Mesothelial cell of epicardium (in vitro differentiated cells): Measurements from ENCODE around the gene WDHD1. TPM values are rescaled to one million over a fixed set of nuclear protein-coding genes. Genes with fewer than 3 reads are reported as not detected.

Source experiments
- DNase-seq, 2 experiments: peaks; one replicate each; pipeline ENCODE4 v3.0.0; 2021; ENCODE audit warnings: low spot score in 2 of 2; ENCODE audit not compliant: unreplicated experiment in 2 of 2
- H3K27ac Mint-ChIP-seq: 2 replicates; pipeline ENCODE4 v1.8.0; 2021; ENCODE audit warnings: mixed read lengths
- H3K27me3 Mint-ChIP-seq: 2 replicates; pipeline ENCODE4 v1.8.0; 2021; ENCODE audit warnings: low read depth, mixed read lengths
- H3K36me3 Mint-ChIP-seq: 2 replicates; pipeline ENCODE4 v1.8.0; 2021; ENCODE audit warnings: mixed read lengths
- H3K4me1 Mint-ChIP-seq: 2 replicates; pipeline ENCODE4 v1.8.0; 2021; ENCODE audit warnings: mixed read lengths
- H3K4me3 Mint-ChIP-seq: 2 replicates; pipeline ENCODE4 v1.8.0; 2021; ENCODE audit warnings: mild to moderate bottlenecking, moderate library complexity, mixed read lengths
- H3K9me3 Mint-ChIP-seq: 2 replicates; pipeline ENCODE4 v1.8.0; 2021; ENCODE audit warnings: mixed read lengths
- CTCF ChIP-seq: fragments of 200-600 bp; sonication (generic); IDR thresholded peaks from one replicate; pipeline ENCODE4 v1.5.0; 2021; ENCODE audit warnings: antibody characterized with exemption; ENCODE audit not compliant: unreplicated experiment
- total RNA-seq: library from RNA; stranded (reverse); gene quantifications from 3 replicates; pipeline ENCODE4 v1.2.1, GENCODE V29; 2021

WDHD1 gene
- total RNA-seq, 1 donor from 2014 or later, result 15.5 TPM

GRCh38 chr14:55052269-55052930, 25.5 kb upstream of the WDHD1 start:
- no peak for DNase-seq
- no peak for TF ChIP-seq CTCF
- H3K4me1 Mint-ChIP-seq, result peaks cover 32% of the 10 kb centered on the region
- peaks cover 10% of the 10 kb centered on the region for H3K36me3 Mint-ChIP-seq
- no peaks in the 10 kb centered on the region for H3K9me3 Mint-ChIP-seq
- no peaks in the 10 kb centered on the region for H3K27me3 Mint-ChIP-seq
- H3K4me3 Mint-ChIP-seq, result peak overlapping the region; percentile 92
- H3K27ac Mint-ChIP-seq, result peak overlapping the region; percentile 98

- peak within 1 kb of the TSS; percentile 92 for H3K4me3 Mint-ChIP-seq
- H3K36me3 Mint-ChIP-seq, result peaks cover 8% of the 10 kb centered on the region
- H3K9me3 Mint-ChIP-seq, result no peaks in the 10 kb centered on the region
- peaks cover 32% of the 10 kb centered on the region for H3K4me1 Mint-ChIP-seq
- peak within 1 kb of the TSS; percentile 100 for H3K27ac Mint-ChIP-seq
- peak; percentile 87 to 99 for DNase-seq
- TF ChIP-seq CTCF, result peak; percentile 97
- H3K27me3 Mint-ChIP-seq, result no peaks in the 10 kb centered on the region
These were observed 24.7 kb upstream of the WDHD1 start, which contains the start of gene MAPK1IP1L for GRCh38 chr14:55051423-55052268. Gene MAPK1IP1L, plus strand, starts transcription at chr14:55051647. Its CDS starts 10,037 bp downstream, at chr14:55061684.

GRCh38 chr14:55051165-55051422, 24.2 kb upstream of the WDHD1 start:
- Mint-ChIP-seq H3K9me3 (no peaks in the 10 kb centered on the region), H3K4me3 (peak overlapping the region; percentile 92), H3K27ac (peak overlapping the region; percentile 100), H3K27me3 (no peaks in the 10 kb centered on the region), H3K36me3 (peaks cover 8% of the 10 kb centered on the region), H3K4me1 (peaks cover 32% of the 10 kb centered on the region)
- DNase-seq, result no peak
- no peak for TF ChIP-seq CTCF

- Mint-ChIP-seq H3K9me3 (no peaks in the 10 kb centered on the region), H3K4me3 (no peak overlapping the region), H3K27ac (no peak overlapping the region)
These were observed 22.1 kb upstream of the WDHD1 start for GRCh38 chr14:55048900-55049436.

More at GRCh38 chr14:55048900-55049436, 22.1 kb upstream of the WDHD1 start:
- DNase-seq, result no peak
- peaks cover 24% of the 10 kb centered on the region for H3K4me1 Mint-ChIP-seq
- TF ChIP-seq CTCF, result no peak
- H3K27me3 Mint-ChIP-seq, result no peaks in the 10 kb centered on the region
- no peaks in the 10 kb centered on the region for H3K36me3 Mint-ChIP-seq
